C1 segment of cervical spinal cord (tissue), 14 donors: ENCODE data around the gene SREBF1.

Experiments
- DNase-seq, 14 donors: peaks; one replicate each; lab custom pipeline; 2025; lab: John Stamatoyannopoulos, UW

Gene SREBF1

GRCh38 chr17:17797119-17797809, 39.5 kb downstream of the SREBF1 start:
- DNase-seq, result no peak

GRCh38 chr17:17796787-17797061, 40.1 kb downstream of the SREBF1 start:
- DNase-seq, result no peak

GRCh38 chr17:17795946-17796786, 40.6 kb downstream of the SREBF1 start:
- DNase-seq, result no peak

GRCh38 chr17:17795296-17795695, 41.5 kb downstream of the SREBF1 start:
- DNase-seq, result no peak

- no peak for DNase-seq
These were observed 42.4 kb downstream of the SREBF1 start for GRCh38 chr17:17794382-17794781.

GRCh38 chr17:17793378-17794214, 43.2 kb downstream of the SREBF1 start:
- peak in 3 of 14 donors; percentile 42 to 51 (median 46) for DNase-seq

GRCh38 chr17:17792551-17793377, 44.0 kb downstream of the SREBF1 start:
- DNase-seq, result peak in 7 of 14 donors; percentile 20 to 49 (median 31)

- peak in 1 of 14 donors; percentile 30 for DNase-seq
These were observed 44.7 kb downstream of the SREBF1 start for GRCh38 chr17:17792037-17792550.

GRCh38 chr17:17790637-17791464, 45.9 kb downstream of the SREBF1 start:
- DNase-seq, result peak in 1 of 14 donors; percentile 70

- no peak for DNase-seq
These were observed 46.8 kb downstream of the SREBF1 start for GRCh38 chr17:17789828-17790636.

GRCh38 chr17:17789410-17789809, 47.4 kb downstream of the SREBF1 start:
- DNase-seq, result no peak

GRCh38 chr17:17788967-17789366, 47.8 kb downstream of the SREBF1 start:
- no peak for DNase-seq

- DNase-seq, result no peak
These were observed 49.2 kb downstream of the SREBF1 start for GRCh38 chr17:17787568-17787967.

GRCh38 chr17:17786998-17787397, 49.8 kb downstream of the SREBF1 start:
- DNase-seq, result no peak

- peak in 4 of 14 donors; percentile 27 to 37 (median 32) for DNase-seq
These were observed 51.4 kb downstream of the SREBF1 start for GRCh38 chr17:17785407-17785806.

GRCh38 chr17:17784657-17785267, 52.0 kb downstream of the SREBF1 start:
- DNase-seq, result peak in 3 of 14 donors; percentile 29 to 57 (median 54)

GRCh38 chr17:17783825-17784656, 52.7 kb downstream of the SREBF1 start:
- peak in 10 of 14 donors; percentile 34 to 65 (median 56) for DNase-seq
